ENCODE results near the gene PDLIM5.
A peak's percentile ranks its signal among the peaks of the same experiment; 100 is the strongest.
"Not testable (repeated sequence)": the region's sequence is repeated elsewhere in the genome, so short reads cannot be mapped to it uniquely, and the experiment has no call there.

Gene PDLIM5

GRCh38 chr4:94545296-94545695 lies 93.6 kb downstream of the PDLIM5 start:
- TF ChIP-seq CTCF (IDR thresholded peaks at IDR 0.05; ENCODE audit: low read depth, low read length), result no peak
- H3K4me3 ChIP-seq (ENCODE audit: low read depth, low read length), result no peak overlapping the region

GRCh38 chr4:94546949-94547348 lies 95.2 kb downstream of the PDLIM5 start:
- TF ChIP-seq CTCF (IDR thresholded peaks at IDR 0.05; ENCODE audit: low read depth, low read length), result no peak
- H3K4me3 ChIP-seq (ENCODE audit: low read depth, low read length), result no peak overlapping the region

GRCh38 chr4:94548571-94548970 lies 96.8 kb downstream of the PDLIM5 start:
- H3K4me3 ChIP-seq (ENCODE audit: low read depth, low read length), result peak overlapping the region; percentile 28; the same call in 1 of the 2 replicates
- no peak for TF ChIP-seq CTCF (IDR thresholded peaks at IDR 0.05; ENCODE audit: low read depth, low read length)

- H3K4me3 ChIP-seq (ENCODE audit: low read depth, low read length), result no peak overlapping the region
- TF ChIP-seq CTCF (IDR thresholded peaks at IDR 0.05; ENCODE audit: low read depth, low read length), result no peak
These were observed 98.6 kb downstream of the PDLIM5 start for GRCh38 chr4:94550352-94550751.

GRCh38 chr4:94550851-94551250 lies 99.1 kb downstream of the PDLIM5 start:
- no peak for TF ChIP-seq CTCF (IDR thresholded peaks at IDR 0.05; ENCODE audit: low read depth, low read length)
- H3K4me3 ChIP-seq (ENCODE audit: low read depth, low read length), result no peak overlapping the region

- TF ChIP-seq CTCF (IDR thresholded peaks at IDR 0.05; ENCODE audit: low read depth, low read length), result no peak
- no peak overlapping the region for H3K4me3 ChIP-seq (ENCODE audit: low read depth, low read length)
These were observed 100.2 kb downstream of the PDLIM5 start for GRCh38 chr4:94551643-94552564.

- H3K4me3 ChIP-seq (ENCODE audit: low read depth, low read length), result not testable (repeated sequence)
These were observed 104.3 kb downstream of the PDLIM5 start for GRCh38 chr4:94556047-94556446.

- H3K4me3 ChIP-seq (ENCODE audit: low read depth, low read length), result not testable (repeated sequence)
These were observed 105.9 kb downstream of the PDLIM5 start for GRCh38 chr4:94557632-94558031.

All from WI38 (cell line).